ENCODE results near the gene KPTN. TPM values are rescaled to one million over a fixed set of nuclear protein-coding genes. Genes with fewer than 3 reads are reported as not detected.

Gene KPTN
- total and polyA plus RNA-seq, 10 donors, result 3.9 to 36.3 (median 8.7) TPM

DNA sequence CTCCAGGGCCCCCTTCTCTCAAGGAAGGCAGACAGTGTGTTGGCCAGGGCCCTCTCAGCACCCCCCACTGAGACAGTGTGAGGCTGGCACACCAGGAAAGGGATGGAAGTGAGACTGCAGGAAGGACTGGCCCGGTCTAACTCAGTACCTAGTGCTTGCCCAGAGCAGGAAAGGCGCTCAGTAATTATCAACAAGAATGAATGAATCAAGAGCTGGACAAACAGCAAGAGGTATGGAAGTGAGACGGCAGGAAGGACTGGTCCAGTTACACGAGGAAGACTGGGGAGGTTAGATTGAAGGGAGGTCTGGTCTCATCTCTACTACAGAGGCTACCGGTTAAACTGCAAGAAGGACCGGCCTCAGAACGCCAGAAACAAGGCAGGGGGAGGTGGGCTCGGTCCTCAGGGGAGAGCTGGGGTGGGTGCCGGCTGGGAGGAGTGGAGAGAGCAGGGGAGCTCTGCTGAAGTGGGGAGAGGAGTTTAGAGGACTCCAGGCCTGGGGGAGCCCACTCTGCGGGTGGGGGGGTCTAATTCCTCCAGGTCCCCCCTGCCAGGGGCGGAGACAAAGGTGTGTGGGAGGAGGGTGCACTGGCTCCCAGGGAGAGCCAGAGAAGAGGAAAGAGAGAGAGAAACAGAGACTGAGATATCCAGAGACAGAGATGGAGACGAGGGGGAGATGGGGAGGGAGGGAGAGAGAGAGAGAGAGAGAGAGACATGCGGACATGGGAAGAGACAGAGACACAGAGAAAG, 13.4 kb downstream of the KPTN start:
- H3K27ac ChIP-seq, result no peak overlapping the region
- intact Hi-C loops (cut with DNase I; ENCODE audit: low total_unique reads), result no loop called here

DNA sequence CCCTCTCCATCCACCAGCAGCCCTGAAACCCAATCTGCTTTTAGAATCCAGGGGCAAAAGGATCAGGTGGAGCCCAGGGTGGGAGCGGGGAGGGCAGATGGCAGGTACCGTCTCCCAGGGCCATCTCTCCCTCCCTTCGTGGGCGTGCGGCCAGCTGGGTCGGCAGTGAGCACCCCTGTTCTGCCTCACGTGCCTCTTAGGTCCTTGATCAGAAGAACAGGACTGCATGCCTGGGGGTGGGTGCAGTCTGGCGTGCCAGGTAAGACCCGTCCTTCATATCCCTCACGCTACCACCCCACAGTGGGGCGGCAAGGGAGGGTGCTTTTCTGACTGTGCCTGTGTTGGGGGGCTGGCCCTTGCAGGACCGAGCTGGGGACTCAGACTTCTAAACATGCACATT, 14.3 kb downstream of the KPTN start:
- Histone ChIP-seq H3K9me3 (peaks cover 0 to 4% (median 0%) of the 10 kb centered on the region in 8 donors), H3K36me3 (no peaks in the 10 kb centered on the region), H3K27ac (no peak overlapping the region), H3K27me3 (replicated peaks in 1 of 7) (peaks cover 3 to 93% (median 45%) of the 10 kb centered on the region in 7 donors), H3K4me1 (peaks cover 0 to 15% (median 3%) of the 10 kb centered on the region in 6 donors), H3K4me3 (no peak overlapping the region)
- WGBS, 5 donors, result 9 to 31% (median 23%) methylated on average over 6 to 12 of the region's 12 CpGs
- no peak for DNase-seq
- intact Hi-C loops (cut with DNase I; ENCODE audit: low total_unique reads), result no loop called here
- TF ChIP-seq POLR2A (IDR thresholded peaks at IDR 0.05) (no peak), CTCF (IDR thresholded peaks at IDR 0.05 in 8 of 11, conservative IDR thresholded peaks at IDR 0.05 in 3 of 11) (no peak), POLR2AphosphoS5 (IDR thresholded peaks at IDR 0.05) (no peak)

More for the DNA sequence above, 13.4 kb downstream of the KPTN start:
- Histone ChIP-seq H3K27me3 (replicated peaks in 1 of 7) (peaks cover 3 to 84% (median 45%) of the 10 kb centered on the region in 7 donors), H3K4me3 (no peak overlapping the region), H3K36me3 (peaks cover 0 to 6% (median 0%) of the 10 kb centered on the region in 6 donors), H3K4me1 (peaks cover 0 to 15% (median 3%) of the 10 kb centered on the region in 6 donors), H3K9me3 (peaks cover 0 to 4% (median 0%) of the 10 kb centered on the region in 8 donors)
- TF ChIP-seq CTCF (IDR thresholded peaks at IDR 0.05 in 8 of 11, conservative IDR thresholded peaks at IDR 0.05 in 3 of 11) (no peak), POLR2AphosphoS5 (IDR thresholded peaks at IDR 0.05) (no peak), POLR2A (IDR thresholded peaks at IDR 0.05) (no peak)
- DNase-seq, result no peak
- 31 to 38% (median 32%) methylated on average over 13 of the region's 13 CpGs for WGBS, 5 donors

DNA sequence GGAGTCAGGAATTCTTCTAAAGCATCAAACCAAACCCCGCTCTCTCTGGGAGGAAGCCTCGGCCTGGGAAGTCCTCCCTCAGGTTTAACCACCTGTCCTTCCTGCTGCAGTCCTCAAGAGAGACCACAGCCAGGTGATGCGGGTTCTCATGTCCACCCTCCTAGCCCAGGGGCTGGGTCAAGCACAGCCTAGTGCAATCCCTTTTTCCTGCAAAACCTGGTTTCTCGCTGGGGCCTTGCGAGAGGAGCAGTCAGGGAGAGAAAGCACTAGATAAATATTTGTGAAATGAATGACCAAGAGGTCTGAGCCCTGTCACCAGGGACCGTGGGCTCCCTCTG, 14.7 kb downstream of the KPTN start:
- H3K36me3 ChIP-seq, result no peaks in the 10 kb centered on the region
- no peak for DNase-seq
- H3K9me3 ChIP-seq, result peaks cover 0 to 4% (median 0%) of the 10 kb centered on the region in 8 donors
- intact Hi-C loops (cut with DNase I; ENCODE audit: low total_unique reads), result no loop called here
- H3K4me1 ChIP-seq, result peaks cover 0 to 15% (median 3%) of the 10 kb centered on the region in 6 donors
- H3K27ac ChIP-seq, result no peak overlapping the region
- TF ChIP-seq POLR2AphosphoS5 (IDR thresholded peaks at IDR 0.05), result no peak
- H3K4me3 ChIP-seq, result no peak overlapping the region
- 24 to 41% (median 39%) methylated on average over 5 to 6 of the region's 6 CpGs for WGBS, 5 donors
- peaks cover 3 to 93% (median 45%) of the 10 kb centered on the region in 7 donors for H3K27me3 ChIP-seq (replicated peaks in 1 of 7)

- Histone ChIP-seq H3K9me3 (peaks cover 0 to 4% (median 0%) of the 10 kb centered on the region in 8 donors), H3K4me1 (peaks cover 0 to 15% (median 3%) of the 10 kb centered on the region in 6 donors), H3K27me3 (replicated peaks in 1 of 7) (peaks cover 3 to 88% (median 45%) of the 10 kb centered on the region in 7 donors), H3K36me3 (no peaks in the 10 kb centered on the region), H3K27ac (no peak overlapping the region), H3K4me3 (no peak overlapping the region)
- no peak for TF ChIP-seq POLR2A (IDR thresholded peaks at IDR 0.05)
- no peak for TF ChIP-seq POLR2AphosphoS5 (IDR thresholded peaks at IDR 0.05)
- TF ChIP-seq CTCF (IDR thresholded peaks at IDR 0.05 in 8 of 11, conservative IDR thresholded peaks at IDR 0.05 in 3 of 11), result no peak
- intact Hi-C loops (cut with DNase I; ENCODE audit: low total_unique reads), result no loop called here
- no peak for DNase-seq
- WGBS, 5 donors, result 43 to 52% (median 49%) methylated on average over 9 of the region's 9 CpGs
Measured at GRCh38 chr19:47467914-47468313, 16.1 kb downstream of the KPTN start.
